OCI-LY7 (cell line): Measurements from ENCODE around the gene SLC13A5. TPM values are rescaled to one million over a fixed set of nuclear protein-coding genes. Genes with fewer than 3 reads are reported as not detected.

Experiments
- BruUV-seq: library from RNA; stranded (reverse); fragments of 400-500 nt; replicated peaks from 2 replicates; lab custom pipeline; 2021; lab: Mats Ljungman, UMichigan
- CTCF ChIA-PET: fragments of 300-600 bp; sonication (Branson Sonifier 250); formaldehyde crosslinking; loops from one replicate; lab custom pipeline; 2022; ENCODE audit warnings: antibody characterized with exemption; ENCODE audit not compliant: unreplicated experiment; lab: Charles Lee
- POLR2A ChIA-PET: fragments of 300-600 bp; sonication (Branson Sonifier 250); formaldehyde crosslinking; loops from one replicate; lab custom pipeline; 2022; ENCODE audit warnings: antibody characterized with exemption; lab: Charles Lee
- DNase-seq: peaks from one replicate; pipeline ENCODE4 v3.0.0-alpha.2; 2015; ENCODE audit warnings: low spot score
- H2AFZ ChIP-seq: fragments of 200-600 bp; sonication (generic), shearing (Covaris generic); 2 replicates; pipeline ENCODE4 v1.6.1; 2014; ENCODE audit warnings: mild to moderate bottlenecking, antibody characterized with exemption, low read length, moderate library complexity
- H3K27ac ChIP-seq: fragments of 200-600 bp; sonication (generic); 2 replicates; pipeline ENCODE4 v1.5.1; 2014; ENCODE audit warnings: mixed run types, low read depth, mild to moderate bottlenecking, moderate library complexity, low read length, inconsistent platforms; ENCODE audit not compliant: poor library complexity, severe bottlenecking
- H3K36me3 ChIP-seq: fragments of 200-600 bp; sonication (generic); 2 replicates; pipeline ENCODE4 v1.6.1; 2014; ENCODE audit warnings: mild to moderate bottlenecking, antibody characterized with exemption, low read length, moderate library complexity, mixed read lengths; ENCODE audit not compliant: insufficient read depth
- H3K4me1 ChIP-seq: fragments of 200-600 bp; sonication (generic); 2 replicates; pipeline ENCODE4 v1.5.1; 2014; ENCODE audit warnings: mild to moderate bottlenecking, low read length; ENCODE audit not compliant: insufficient read depth, poor library complexity, severe bottlenecking
- H3K4me2 ChIP-seq: fragments of 200-600 bp; sonication (generic); 2 replicates; pipeline ENCODE4 v1.6.1; 2014; ENCODE audit warnings: mild to moderate bottlenecking, low read length
- H3K4me3 ChIP-seq: fragments of 200-600 bp; sonication (generic); 2 replicates; pipeline ENCODE4 v1.5.1; 2014; ENCODE audit warnings: mild to moderate bottlenecking, low read depth, low read length; ENCODE audit not compliant: poor library complexity, severe bottlenecking
- H3K79me2 ChIP-seq: fragments of 200-600 bp; sonication (generic); 2 replicates; pipeline ENCODE4 v1.6.1; 2016; ENCODE audit warnings: low read depth, mild to moderate bottlenecking, low read length, moderate library complexity, mixed read lengths; ENCODE audit not compliant: insufficient read depth
- H3K9me2 ChIP-seq: fragments of 200-600 bp; sonication (generic); 2 replicates; pipeline ENCODE4 v1.6.1; 2016; ENCODE audit warnings: mild to moderate bottlenecking, low read length, mixed read lengths; ENCODE audit not compliant: insufficient read depth
- H3K9me3 ChIP-seq: fragments of 200-600 bp; sonication (generic); 2 replicates; pipeline ENCODE4 v1.6.1; 2014; ENCODE audit warnings: mild to moderate bottlenecking, mixed run types, low read length, mixed read lengths
- H4K20me1 ChIP-seq: fragments of 200-600 bp; sonication (generic); 2 replicates; pipeline ENCODE4 v1.6.1; 2014; ENCODE audit warnings: mild to moderate bottlenecking, antibody characterized with exemption, low read length, moderate library complexity, mixed read lengths; ENCODE audit not compliant: insufficient read depth
- CTCF ChIP-seq: fragments of 200-600 bp; sonication (generic); conservative IDR thresholded peaks from 2 replicates; pipeline ENCODE4 v1.5.1; 2014; ENCODE audit warnings: mild to moderate bottlenecking, antibody characterized with exemption, low read length, moderate library complexity, mixed read lengths
- EZH2phosphoT487 ChIP-seq: fragments of 200-600 bp; sonication (generic); IDR thresholded peaks from 2 replicates; pipeline ENCODE4 v1.6.1; 2018; ENCODE audit warnings: low read depth, borderline replicate concordance, mild to moderate bottlenecking, mixed run types, antibody characterized with exemption, low read length, moderate library complexity, mixed read lengths
- intact Hi-C: fragments of 100-400 bp; cut with micrococcal nuclease; formaldehyde crosslinking; loops from one replicate; pipeline ENCODE4 v1.10.0; 2022; ENCODE audit not compliant: unreplicated experiment
- total RNA-seq, 2 experiments: library from RNA; depleted of rRNA in 1 of 2; stranded (reverse); fragments of >200 nt in 1 of 2; shearing (Covaris generic) in 1 of 2; gene quantifications; 2 replicates each; pipeline ENCODE4 v1.2.3, GENCODE V29; 2014 to 2022

Gene SLC13A5
- total RNA-seq, 2 experiments from 2014 or later, result not detected

- ChIA-PET CTCF (no interaction called here), POLR2A (no interaction called here)
- Histone ChIP-seq H3K36me3 (peaks cover 34% of the 10 kb centered on the region), H3K4me2 (peak overlapping the region; percentile 84), H3K27ac (no peak overlapping the region), H3K4me1 (peaks cover 20% of the 10 kb centered on the region), H4K20me1 (peaks cover 12% of the 10 kb centered on the region; the same call in 1 of the 2 replicates), H2AFZ (no peak overlapping the region), H3K9me2 (no peaks in the 10 kb centered on the region), H3K9me3 (peaks cover 4% of the 10 kb centered on the region; the same call in 1 of the 2 replicates), H3K4me3 (no peak overlapping the region), H3K79me2 (peaks cover 26% of the 10 kb centered on the region; the same call in 1 of the 2 replicates)
- no TSS peak for BruUV-seq
- DNase-seq, result no peak
- TF ChIP-seq CTCF (no peak), EZH2phosphoT487 (no peak)
- intact Hi-C loops, result no loop called here
Observed at GRCh38 chr17:6638046-6638908, 74.9 kb downstream of the SLC13A5 start.

GRCh38 chr17:6637458-6637840, 75.7 kb downstream of the SLC13A5 start:
- Histone ChIP-seq H3K27ac (no peak overlapping the region), H3K4me1 (peaks cover 16% of the 10 kb centered on the region), H3K9me3 (peaks cover 7% of the 10 kb centered on the region; the same call in 1 of the 2 replicates), H3K36me3 (peaks cover 34% of the 10 kb centered on the region), H3K4me3 (no peak overlapping the region), H2AFZ (no peak overlapping the region), H3K4me2 (no peak overlapping the region), H4K20me1 (peaks cover 10% of the 10 kb centered on the region; the same call in 1 of the 2 replicates), H3K9me2 (no peaks in the 10 kb centered on the region), H3K79me2 (peaks cover 17% of the 10 kb centered on the region; the same call in 1 of the 2 replicates)
- ChIA-PET POLR2A (no interaction called here), CTCF (no interaction called here)
- BruUV-seq, result no TSS peak
- intact Hi-C loops, result no loop called here
- TF ChIP-seq CTCF (no peak), EZH2phosphoT487 (no peak)
- DNase-seq, result no peak
